Transverse colon (tissue), 4 donors: Measurements from ENCODE around the gene ASIC2.

Experiments used
- CTCF ChIP-seq, 5 experiments: fragments of 200-600 bp in 3 of 5; fragments of 450-650 bp in 2 of 5; sonication (generic) in 3 of 5; IDR thresholded peaks; 1 replicate in 2 of 5; 2 replicates in 3 of 5; pipeline ENCODE4 v1.5.1; 2016 to 2017; ENCODE audit warnings: antibody characterized with exemption in 5 of 5, inconsistent platforms in 3 of 5, mild to moderate bottlenecking in 2 of 5, moderate library complexity in 1 of 5
- EP300 ChIP-seq: sonication (generic); formaldehyde crosslinking; IDR thresholded peaks from one replicate; pipeline ENCODE4 v1.6.1; 2017; ENCODE audit warnings: antibody characterized with exemption, low read depth
- POLR2A ChIP-seq: fragments of 450-650 bp; IDR thresholded peaks from one replicate; pipeline ENCODE4 v1.6.1; 2016; ENCODE audit warnings: antibody characterized with exemption, mild to moderate bottlenecking, moderate library complexity
- POLR2AphosphoS5 ChIP-seq, 3 donors: sonication (generic); formaldehyde crosslinking; IDR thresholded peaks; one replicate each; pipeline ENCODE4 v1.6.1; 2016; ENCODE audit warnings: antibody characterized with exemption in 3 of 3

- no peak for TF ChIP-seq POLR2A
- TF ChIP-seq POLR2AphosphoS5 (IDR thresholded peaks at IDR 0.05): no peak
- no peak for TF ChIP-seq EP300
- no peak for TF ChIP-seq CTCF (IDR thresholded peaks at IDR 0.05)
Observed at GRCh38 chr17:33171931-33172330, 121.2 kb downstream of the ASIC2 start.
